Fibroblast of skin of right biceps (primary cell): ENCODE measurements around the gene ITPR3.
A peak's percentile ranks its signal among the peaks of the same experiment; 100 is the strongest.

Source experiments
- DNase-seq: peaks from one replicate; pipeline ENCODE4 v3.0.0-alpha.2; 2013

Gene ITPR3

GRCh38 chr6:33620856-33621710 is at the start of gene ITPR3:
Gene ITPR3 (plus strand): TSS chr6:33621322. CDS start chr6:33621603, 281 bp downstream.
- peak; percentile 28 for DNase-seq

GRCh38 chr6:33571637-33572316 is 49.3 kb upstream of the ITPR3 start:
- DNase-seq, result no peak

- no peak for DNase-seq
Measured at GRCh38 chr6:33575211-33575610, 45.9 kb upstream of the ITPR3 start.

- DNase-seq, result no peak
Measured at GRCh38 chr6:33576668-33577067, 44.5 kb upstream of the ITPR3 start.

GRCh38 chr6:33577106-33577535 is 44.0 kb upstream of the ITPR3 start:
- no peak for DNase-seq

GRCh38 chr6:33577718-33578117 is 43.4 kb upstream of the ITPR3 start:
- no peak for DNase-seq

- no peak for DNase-seq
Measured at GRCh38 chr6:33578164-33578563, 43.0 kb upstream of the ITPR3 start.

- no peak for DNase-seq
Measured at GRCh38 chr6:33578588-33579011, 42.5 kb upstream of the ITPR3 start.

- peak; percentile 90 for DNase-seq
Measured at GRCh38 chr6:33579828-33580714, 41.1 kb upstream of the ITPR3 start, which contains the start of gene BAK1. Gene BAK1 (minus strand): TSS chr6:33580276. CDS start chr6:33577604, 2,672 bp downstream.

GRCh38 chr6:33581186-33581585 is 39.9 kb upstream of the ITPR3 start:
- no peak for DNase-seq

- no peak for DNase-seq
Measured at GRCh38 chr6:33583591-33584155, 37.4 kb upstream of the ITPR3 start.

- DNase-seq, result no peak
Measured at GRCh38 chr6:33584700-33585402, 36.3 kb upstream of the ITPR3 start.

- peak; percentile 73 for DNase-seq
Measured at GRCh38 chr6:33585403-33586107, 35.6 kb upstream of the ITPR3 start.

GRCh38 chr6:33586108-33586640 is 34.9 kb upstream of the ITPR3 start:
- DNase-seq, result no peak

GRCh38 chr6:33587529-33587928 is 33.6 kb upstream of the ITPR3 start:
- no peak for DNase-seq

- no peak for DNase-seq
Measured at GRCh38 chr6:33588894-33589293, 32.2 kb upstream of the ITPR3 start.

- DNase-seq, result no peak
Measured at GRCh38 chr6:33589392-33589730, 31.8 kb upstream of the ITPR3 start.

GRCh38 chr6:33589731-33590530 is 31.2 kb upstream of the ITPR3 start:
- peak; percentile 79 for DNase-seq

- no peak for DNase-seq
Measured at GRCh38 chr6:33590531-33591198, 30.5 kb upstream of the ITPR3 start.
